Heart left ventricle (tissue), 16 donors: ENCODE measurements around the gene VSIG2. TPM values are rescaled to one million over a fixed set of nuclear protein-coding genes. Genes with fewer than 3 reads are reported as not detected.

Experiments
- ATAC-seq, 4 donors: fragments of 200-7000 bp; cut with Tn5 transposase; one replicate each; pipeline ENCODE4 v1.9.1; 2020 to 2022; ENCODE audit warnings: moderate library complexity in 4 of 4, mild to moderate bottlenecking in 3 of 4, moderate number of reproducible peaks in 1 of 4
- DNase-seq, 5 donors: peaks; one replicate each; pipeline ENCODE4 v3.0.0-alpha.2; 2020
- H3K27ac ChIP-seq, 12 donors: fragments of 200-600 bp; sonication (generic) in 4 of 12; one replicate each; pipeline versions ENCODE4 v1.5.0 to v1.8.0; 2016 to 2022; ENCODE audit warnings: mild to moderate bottlenecking in 2 of 12
- H3K27me3 ChIP-seq, 9 donors: fragments of 200-600 bp; sonication (generic) in 2 of 9; one replicate each; pipeline versions ENCODE4 v1.5.1 to v1.8.0; 2016 to 2022; ENCODE audit warnings: mild to moderate bottlenecking in 3 of 9
- H3K36me3 ChIP-seq, 9 donors: fragments of 200-600 bp; sonication (generic) in 2 of 9; one replicate each; pipeline versions ENCODE4 v1.5.0 to v1.8.0; 2018 to 2022; ENCODE audit warnings: mild to moderate bottlenecking in 2 of 9
- H3K4me1 ChIP-seq, 12 donors: fragments of 200-600 bp; sonication (generic) in 4 of 12; one replicate each; pipeline versions ENCODE4 v1.5.0 to v1.8.0; 2016 to 2022; ENCODE audit warnings: mild to moderate bottlenecking in 3 of 12
- H3K4me3 ChIP-seq, 12 donors: fragments of 200-600 bp; sonication (generic) in 4 of 12; one replicate each; pipeline versions ENCODE4 v1.5.0 to v1.8.0; 2017 to 2022; ENCODE audit warnings: mild to moderate bottlenecking in 9 of 12, moderate library complexity in 4 of 12
- H3K9me3 ChIP-seq, 12 donors: fragments of 200-600 bp; sonication (generic) in 4 of 12; one replicate each; pipeline versions ENCODE4 v1.5.0 to v1.8.0; 2016 to 2022; ENCODE audit warnings: mild to moderate bottlenecking in 1 of 12
- CTCF ChIP-seq, 12 donors: fragments of 200-600 bp; sonication (generic) in 4 of 12; IDR thresholded peaks; one replicate each; pipeline versions ENCODE4 v1.5.0 to v1.8.0; 2018 to 2022; ENCODE audit warnings: antibody characterized with exemption in 12 of 12, mild to moderate bottlenecking in 5 of 12
- POLR2A ChIP-seq, 2 donors: fragments of 450-650 bp; IDR thresholded peaks; one replicate each; pipeline ENCODE4 v1.6.1; 2017; ENCODE audit warnings: antibody characterized with exemption in 2 of 2, mild to moderate bottlenecking in 2 of 2, moderate library complexity in 2 of 2
- WGBS, 4 donors: extraction: QIAGEN DNeasy Blood & Tissue Kit in 2 of 4; methylation state at CpG; one replicate each; pipeline versions ENCODE4 v1.1.5 to v1.1.7; 2013 to 2018; 5-methylcytosine and 5-hydroxymethylcytosine counted together
- intact Hi-C, 10 donors: fragments of 100-400 bp; cut with DNase I; formaldehyde crosslinking; loops; one replicate each; pipeline versions ENCODE4 v1.11.1 to v1.14.2; 2022
- polyA plus RNA-seq, 2 donors: library from polyadenylated mRNA; stranded (reverse); fragments of 200-250 nt; gene quantifications; one replicate each; pipeline ENCODE4 v1.2.3, GENCODE V29; 2013
- total RNA-seq, 9 donors: library from RNA; depleted of rRNA in 2 of 9; stranded (reverse); fragments of >200 nt in 2 of 9; fragmentation: NEBNext Ultra II Directional in 3 of 9; extraction: Animal tissue kit (Norgen Biotek cat#: 25700) in 3 of 9; gene quantifications; one replicate each; pipeline versions ENCODE4 v1.1.0 to v1.2.4, GENCODE V29; 2016 to 2023
- donor health status: ischemic (EF 13 %, LVEDD 7.1; RV severe dilation, severe dysfunction).
- donor health status: healthy with polysubstance abuse.
- donor health status: DM: no; HTN: yes; CAD: no.
- donor health status: DM: no; HTN: no; CAD: no.
- donor health status: ischemic (EF 25% LVEDD 6.9; RV normal size, moderate dysfunction).
- donor health status: ischemic (EF 25% LVEDD 5.7; RV mildly dilated, moderate dysfunction).
- donor health status: healthy.
- donor health status: DM: yes; HTN: yes; CAD: no.
- donor health status: ischemic (EF 35%, LVEDD 5.7; RV mildly dilated, moderate dysfunction).
- donor health status: nonischemic (EF 11% LVEDD 7.7; RV severe dilation, severe dysfunction).
- donor health status: DM: yes; HTN: yes; CAD: no.
- donor health status: PGD.
- donor health status: ischemic (EF 29% LVEDD 5.4; RV normal size, mild dysfunction).
- donor health status: nonischemic (EF 23%, LVEDD 6.1; RV moderate dilation, normal function).

The VSIG2 gene
- total and polyA plus RNA-seq, 11 donors = 0.42 to 4.8 (median 1.3) TPM

GRCh38 chr11:124712392-124712791, 39.7 kb downstream of the VSIG2 start:
- peaks cover 0 to 16% (median 2%) of the 10 kb centered on the region in 9 donors for H3K27me3 ChIP-seq
- no peak for ATAC-seq
- H3K27ac ChIP-seq = no peak overlapping the region
- H3K4me3 ChIP-seq = no peak overlapping the region
- intact Hi-C loops = no loop called here
- H3K4me1 ChIP-seq = peaks cover 0 to 8% (median 2%) of the 10 kb centered on the region in 12 donors
- no peak for TF ChIP-seq POLR2A (IDR thresholded peaks at IDR 0.05)
- no peak for TF ChIP-seq CTCF (IDR thresholded peaks at IDR 0.05)
- H3K36me3 ChIP-seq = no peaks in the 10 kb centered on the region
- WGBS, 4 donors = 84 to 89% (median 87%) methylated on average over 3 of the region's 3 CpGs
- H3K9me3 ChIP-seq = peaks cover 0 to 17% (median 7%) of the 10 kb centered on the region in 12 donors
- no peak for DNase-seq

GRCh38 chr11:124707829-124708228, 44.2 kb downstream of the VSIG2 start:
- no peak for DNase-seq
- WGBS, 4 donors = 88 to 90% (median 89%) methylated on average over 4 of the region's 4 CpGs
- intact Hi-C loops = no loop called here
- Histone ChIP-seq H3K9me3 (peaks cover 0 to 17% (median 7%) of the 10 kb centered on the region in 12 donors), H3K4me1 (no peaks in the 10 kb centered on the region), H3K27me3 (peaks cover 0 to 7% (median 0%) of the 10 kb centered on the region in 9 donors), H3K36me3 (no peaks in the 10 kb centered on the region), H3K27ac (no peak overlapping the region), H3K4me3 (no peak overlapping the region)
- no peak for TF ChIP-seq CTCF (IDR thresholded peaks at IDR 0.05)
- no peak for ATAC-seq

GRCh38 chr11:124700028-124700427, 52.0 kb downstream of the VSIG2 start:
- H3K27ac ChIP-seq = no peak overlapping the region
- no peak overlapping the region for H3K4me3 ChIP-seq
- H3K4me1 ChIP-seq = no peaks in the 10 kb centered on the region
- TF ChIP-seq CTCF (IDR thresholded peaks at IDR 0.05) (no peak), POLR2A (IDR thresholded peaks at IDR 0.05) (no peak)
- intact Hi-C loops = no loop called here
- no peak for ATAC-seq
- no peak for DNase-seq
- peaks cover 0 to 5% (median 0%) of the 10 kb centered on the region in 9 donors for H3K27me3 ChIP-seq
- H3K36me3 ChIP-seq = no peaks in the 10 kb centered on the region
- H3K9me3 ChIP-seq = peaks cover 0 to 5% (median 0%) of the 10 kb centered on the region in 12 donors

GRCh38 chr11:124699547-124699946, 52.5 kb downstream of the VSIG2 start:
- no peaks in the 10 kb centered on the region for H3K36me3 ChIP-seq
- 84 to 94% (median 87%) methylated on average over 1 of the region's 1 CpG for WGBS, 4 donors
- H3K4me3 ChIP-seq = no peak overlapping the region
- intact Hi-C loops = no loop called here
- no peak for DNase-seq
- no peak for TF ChIP-seq CTCF (IDR thresholded peaks at IDR 0.05)
- TF ChIP-seq POLR2A (IDR thresholded peaks at IDR 0.05) = no peak
- no peaks in the 10 kb centered on the region for H3K4me1 ChIP-seq
- no peak overlapping the region for H3K27ac ChIP-seq
- H3K27me3 ChIP-seq = peaks cover 0 to 5% (median 0%) of the 10 kb centered on the region in 9 donors
- peaks cover 0 to 5% (median 0%) of the 10 kb centered on the region in 12 donors for H3K9me3 ChIP-seq
- no peak for ATAC-seq

Other genes with a start within 250 kb of the VSIG2 start
- not detected for gene OR8B12, start 208.6 kb downstream of the VSIG2 start, total RNA-seq
- gene OR8B12, start 208.6 kb downstream of the VSIG2 start, polyA plus RNA-seq = not detected
- gene OR8A1, start 182.3 kb downstream of the VSIG2 start, total RNA-seq = not detected
- gene OR8A1, start 182.3 kb downstream of the VSIG2 start, polyA plus RNA-seq = not detected
- not detected for gene PANX3, start 140.8 kb downstream of the VSIG2 start, total RNA-seq
- not detected for gene PANX3, start 140.8 kb downstream of the VSIG2 start, polyA plus RNA-seq
- gene TBRG1, start 129.4 kb downstream of the VSIG2 start, total RNA-seq = 10 to 100 TPM; 13.9 to 24.9 (median 19.8) TPM
- 10 to 100 TPM; 12.0 to 27.2 TPM for gene TBRG1, start 129.4 kb downstream of the VSIG2 start, polyA plus RNA-seq
- 10 to 100 TPM; 36.7 to 87.8 (median 60.1) TPM for gene SIAE, start 78.5 kb downstream of the VSIG2 start, total RNA-seq
- gene SIAE, start 78.5 kb downstream of the VSIG2 start, polyA plus RNA-seq = 10 to 100 TPM; 24.2 to 43.1 TPM
- 1 to 10 TPM; 1.3 to 4.4 (median 2.8) TPM for gene SPA17, start 78.4 kb downstream of the VSIG2 start, total RNA-seq
- gene SPA17, start 78.4 kb downstream of the VSIG2 start, polyA plus RNA-seq = 1 to 10 TPM; 3.3 to 5.6 TPM
- gene NRGN, start 12.3 kb downstream of the VSIG2 start, total RNA-seq = 1 to 10 TPM; 1.2 to 9.0 (median 3.3) TPM
- 10 to 100 TPM in 1 of 2 donors, 1 to 10 TPM in 1; 4.4 to 13.8 TPM for gene NRGN, start 12.3 kb downstream of the VSIG2 start, polyA plus RNA-seq
- gene ESAM, start 10.0 kb upstream of the VSIG2 start, total RNA-seq = 100 to 1,000 TPM in 1 of 9 donors, 10 to 100 TPM in 8; 24.8 to 111 (median 43.3) TPM
- 10 to 100 TPM; 35.9 to 81.2 TPM for gene ESAM, start 10.0 kb upstream of the VSIG2 start, polyA plus RNA-seq
- gene MSANTD2, start 48.2 kb upstream of the VSIG2 start, total RNA-seq = 1 to 10 TPM; 2.2 to 5.4 (median 3.1) TPM
- gene MSANTD2, start 48.2 kb upstream of the VSIG2 start, polyA plus RNA-seq = 1 to 10 TPM; 3.1 to 4.3 TPM
- 10 to 100 TPM in 1 of 9 donors, 1 to 10 TPM in 8; 2.5 to 18.6 (median 3.2) TPM for gene ROBO3, start 113.2 kb upstream of the VSIG2 start, total RNA-seq
- gene ROBO3, start 113.2 kb upstream of the VSIG2 start, polyA plus RNA-seq = 1 to 10 TPM; 2.8 to 8.1 TPM
- gene ROBO4, start 145.6 kb upstream of the VSIG2 start, total RNA-seq = 10 to 100 TPM; 16.3 to 63.5 (median 27.1) TPM
- 10 to 100 TPM; 17.7 to 21.8 TPM for gene ROBO4, start 145.6 kb upstream of the VSIG2 start, polyA plus RNA-seq
- not detected for gene HEPN1, start 167.0 kb upstream of the VSIG2 start, total RNA-seq
- not detected for gene HEPN1, start 167.0 kb upstream of the VSIG2 start, polyA plus RNA-seq
- 1 to 10 TPM in 2 of 9 donors, under 1 TPM in 4, not detected in 3; 0.07 to 2.6 (median 0.26) TPM for gene HEPACAM, start 183.8 kb upstream of the VSIG2 start, total RNA-seq
- gene HEPACAM, start 183.8 kb upstream of the VSIG2 start, polyA plus RNA-seq = under 1 TPM in 1 of 2 donors, not detected in 1; 0.58 TPM
- gene CCDC15, start 201.9 kb upstream of the VSIG2 start, total RNA-seq = 1 to 10 TPM in 2 of 9 donors, under 1 TPM in 7; 0.12 to 1.8 (median 0.19) TPM
- under 1 TPM; 0.08 to 0.27 TPM for gene CCDC15, start 201.9 kb upstream of the VSIG2 start, polyA plus RNA-seq